IPS-15b (cell line): ENCODE data around the gene SYNE1.
"Not testable (repeated sequence)": the region's sequence is repeated elsewhere in the genome, so short reads cannot be mapped to it uniquely, and the experiment has no call there.

Source experiments
- H3K27me3 ChIP-seq: one replicate; pipeline ENCODE4 v1.6.1; 2013; ENCODE audit warnings: low read length; ENCODE audit not compliant: control insufficient read depth, insufficient read depth
- H3K36me3 ChIP-seq: one replicate; pipeline ENCODE4 v1.6.1; 2013; ENCODE audit warnings: low read length; ENCODE audit not compliant: control insufficient read depth, insufficient read depth
- H3K4me1 ChIP-seq: one replicate; pipeline ENCODE4 v1.6.1; 2013; ENCODE audit warnings: mild to moderate bottlenecking, low read length; ENCODE audit not compliant: control insufficient read depth, insufficient read depth
- H3K4me3 ChIP-seq: one replicate; pipeline ENCODE4 v1.5.1; 2013; ENCODE audit warnings: low read depth, low read length
- H3K9ac ChIP-seq: one replicate; pipeline ENCODE4 v1.6.1; 2013; ENCODE audit warnings: low read depth, mild to moderate bottlenecking, low read length
- H3K9me3 ChIP-seq: one replicate; pipeline ENCODE4 v1.6.1; 2013; ENCODE audit warnings: mild to moderate bottlenecking, low read length; ENCODE audit not compliant: control insufficient read depth, insufficient read depth

Gene SYNE1

DNA sequence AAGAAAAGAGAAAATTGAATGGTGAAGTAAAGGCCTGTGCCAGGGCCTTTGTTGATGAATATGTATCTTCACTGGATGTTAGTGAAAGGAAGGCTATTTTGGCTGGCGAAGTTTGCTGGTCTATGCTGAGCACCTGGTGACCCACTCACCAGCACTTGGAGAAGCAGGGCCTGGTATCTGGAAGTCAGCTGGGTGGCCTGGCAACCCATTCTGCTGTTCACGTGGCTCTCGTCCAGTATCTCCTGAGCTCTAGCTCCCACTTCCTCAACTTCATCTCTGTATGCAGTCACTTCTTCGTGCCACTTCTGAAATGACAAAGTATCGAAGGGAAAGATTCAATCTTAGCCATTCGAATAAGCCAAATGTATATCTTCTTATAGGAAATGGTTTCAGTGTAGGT, 283.7 kb downstream of the SYNE1 start:
- H3K4me3 ChIP-seq: no peak overlapping the region
- no peaks in the 10 kb centered on the region for H3K27me3 ChIP-seq
- H3K4me1 ChIP-seq: no peaks in the 10 kb centered on the region
- no peak overlapping the region for H3K9ac ChIP-seq
- H3K36me3 ChIP-seq: no peaks in the 10 kb centered on the region
- no peaks in the 10 kb centered on the region for H3K9me3 ChIP-seq

DNA sequence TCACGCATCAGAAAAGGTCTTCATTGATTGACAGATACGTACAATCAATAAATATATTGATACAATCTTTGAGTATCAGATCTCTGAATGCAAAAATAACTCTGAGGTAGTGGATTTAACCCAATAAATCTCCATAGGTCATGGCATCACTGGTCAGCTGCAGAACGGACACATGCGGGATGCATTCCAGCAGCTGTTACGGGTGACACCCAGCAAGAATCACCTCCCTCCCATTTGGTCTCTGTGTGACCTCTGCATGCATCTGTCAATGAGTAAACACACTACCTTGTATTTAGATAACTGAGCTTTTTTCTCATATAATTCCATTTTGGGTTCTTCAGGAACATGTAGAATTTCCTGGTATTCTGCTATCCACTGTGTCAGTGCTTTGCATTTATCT, 285.4 kb downstream of the SYNE1 start:
- Histone ChIP-seq H3K4me3 (no peak overlapping the region), H3K4me1 (no peaks in the 10 kb centered on the region), H3K9me3 (no peaks in the 10 kb centered on the region), H3K27me3 (no peaks in the 10 kb centered on the region), H3K9ac (no peak overlapping the region), H3K36me3 (no peaks in the 10 kb centered on the region)

GRCh38 chr6:152351110-152351509, 286.1 kb downstream of the SYNE1 start:
- Histone ChIP-seq H3K36me3 (no peaks in the 10 kb centered on the region), H3K9me3 (no peaks in the 10 kb centered on the region), H3K4me3 (no peak overlapping the region), H3K27me3 (no peaks in the 10 kb centered on the region), H3K4me1 (no peaks in the 10 kb centered on the region), H3K9ac (no peak overlapping the region)

DNA sequence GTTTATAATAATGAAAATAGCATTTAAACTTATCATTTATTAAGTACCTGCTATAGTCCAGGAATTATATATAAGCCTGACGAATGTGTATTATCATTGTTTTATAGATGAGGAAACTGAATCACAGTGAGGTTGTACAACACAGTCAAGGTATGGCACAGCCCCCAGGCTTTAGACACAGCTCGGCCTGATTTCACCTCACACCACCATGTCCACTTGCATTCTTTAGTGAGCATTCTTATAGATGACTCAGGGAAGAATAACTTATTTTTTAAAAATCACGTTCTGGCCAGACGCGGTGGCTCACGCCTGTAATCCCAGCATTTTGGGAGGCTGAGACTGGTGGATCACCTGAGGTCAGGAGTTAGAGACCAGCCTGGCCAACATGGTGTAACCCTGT, 289.0 kb downstream of the SYNE1 start:
- no peak overlapping the region for H3K4me3 ChIP-seq
- no peaks in the 10 kb centered on the region for H3K9me3 ChIP-seq
- H3K9ac ChIP-seq: no peak overlapping the region
- H3K4me1 ChIP-seq: no peaks in the 10 kb centered on the region
- H3K36me3 ChIP-seq: no peaks in the 10 kb centered on the region
- no peaks in the 10 kb centered on the region for H3K27me3 ChIP-seq

DNA sequence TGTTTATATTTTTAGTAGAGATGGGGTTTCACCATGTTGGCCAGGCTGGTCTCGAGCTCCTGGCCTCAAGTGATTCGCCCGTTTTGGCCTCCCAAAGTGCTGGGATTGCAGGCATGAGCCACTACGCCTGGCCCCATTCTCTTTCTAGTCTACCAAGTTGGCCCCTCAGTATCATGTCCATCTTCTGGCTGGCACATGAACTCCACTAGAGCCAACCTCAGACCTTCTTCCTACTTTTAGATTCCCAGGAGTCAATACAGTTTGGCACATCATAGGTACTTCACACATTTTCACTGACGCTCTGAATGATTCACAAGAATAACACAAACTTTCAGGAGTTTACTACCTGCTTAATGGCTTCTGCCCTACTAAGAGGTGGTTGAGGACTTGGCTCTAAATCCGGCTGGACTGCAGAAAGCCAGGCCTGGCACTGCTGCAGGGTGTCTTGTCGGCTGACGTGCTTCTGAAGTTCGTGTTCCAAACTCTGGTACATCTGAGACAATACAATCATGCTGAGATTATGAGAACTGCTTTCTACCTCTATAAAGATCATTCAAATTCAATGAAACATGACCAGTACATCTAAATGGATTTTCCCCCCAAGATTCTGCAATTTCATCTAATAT, 293.3 kb downstream of the SYNE1 start:
- H3K9me3 ChIP-seq: no peaks in the 10 kb centered on the region
- no peak overlapping the region for H3K4me3 ChIP-seq
- no peaks in the 10 kb centered on the region for H3K27me3 ChIP-seq
- H3K4me1 ChIP-seq: no peaks in the 10 kb centered on the region
- H3K36me3 ChIP-seq: no peaks in the 10 kb centered on the region
- H3K9ac ChIP-seq: no peak overlapping the region

- H3K4me1 ChIP-seq: no peaks in the 10 kb centered on the region
- no peaks in the 10 kb centered on the region for H3K36me3 ChIP-seq
- H3K4me3 ChIP-seq: no peak overlapping the region
- H3K9ac ChIP-seq: no peak overlapping the region
- no peaks in the 10 kb centered on the region for H3K27me3 ChIP-seq
- no peaks in the 10 kb centered on the region for H3K9me3 ChIP-seq
These were observed 295.6 kb downstream of the SYNE1 start for GRCh38 chr6:152341596-152341995.

GRCh38 chr6:152338335-152339125, 298.6 kb downstream of the SYNE1 start:
- no peaks in the 10 kb centered on the region for H3K36me3 ChIP-seq
- no peak overlapping the region for H3K9ac ChIP-seq
- no peaks in the 10 kb centered on the region for H3K4me1 ChIP-seq
- H3K9me3 ChIP-seq: no peaks in the 10 kb centered on the region
- no peak overlapping the region for H3K4me3 ChIP-seq
- H3K27me3 ChIP-seq: no peaks in the 10 kb centered on the region

- Histone ChIP-seq H3K4me1 (no peaks in the 10 kb centered on the region), H3K9ac (no peak overlapping the region), H3K4me3 (no peak overlapping the region), H3K36me3 (no peaks in the 10 kb centered on the region), H3K9me3 (no peaks in the 10 kb centered on the region), H3K27me3 (no peaks in the 10 kb centered on the region)
These were observed 302.6 kb downstream of the SYNE1 start for GRCh38 chr6:152334555-152334954.

DNA sequence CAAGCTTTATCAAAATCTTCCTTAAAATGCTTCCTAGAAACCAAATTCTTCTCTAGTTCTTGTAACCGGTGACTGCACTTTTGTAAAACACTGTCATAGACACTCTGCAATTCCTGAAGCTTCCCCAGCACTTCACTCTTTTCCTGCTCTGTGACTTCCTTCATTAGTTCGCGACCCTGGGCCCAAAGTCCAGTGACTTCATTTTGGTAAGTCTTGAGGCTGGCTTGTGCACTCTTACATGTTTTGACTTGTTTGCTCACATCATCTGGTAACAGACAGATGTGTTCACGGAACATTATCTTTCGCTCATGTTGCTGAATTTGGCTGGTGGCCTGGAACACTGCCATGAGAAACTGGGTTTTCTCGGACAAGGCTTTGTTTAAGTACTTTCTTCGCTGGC, 306.2 kb downstream of the SYNE1 start:
- Histone ChIP-seq H3K27me3 (no peaks in the 10 kb centered on the region), H3K4me3 (no peak overlapping the region), H3K9me3 (no peaks in the 10 kb centered on the region), H3K36me3 (no peaks in the 10 kb centered on the region), H3K4me1 (no peaks in the 10 kb centered on the region), H3K9ac (no peak overlapping the region)

DNA sequence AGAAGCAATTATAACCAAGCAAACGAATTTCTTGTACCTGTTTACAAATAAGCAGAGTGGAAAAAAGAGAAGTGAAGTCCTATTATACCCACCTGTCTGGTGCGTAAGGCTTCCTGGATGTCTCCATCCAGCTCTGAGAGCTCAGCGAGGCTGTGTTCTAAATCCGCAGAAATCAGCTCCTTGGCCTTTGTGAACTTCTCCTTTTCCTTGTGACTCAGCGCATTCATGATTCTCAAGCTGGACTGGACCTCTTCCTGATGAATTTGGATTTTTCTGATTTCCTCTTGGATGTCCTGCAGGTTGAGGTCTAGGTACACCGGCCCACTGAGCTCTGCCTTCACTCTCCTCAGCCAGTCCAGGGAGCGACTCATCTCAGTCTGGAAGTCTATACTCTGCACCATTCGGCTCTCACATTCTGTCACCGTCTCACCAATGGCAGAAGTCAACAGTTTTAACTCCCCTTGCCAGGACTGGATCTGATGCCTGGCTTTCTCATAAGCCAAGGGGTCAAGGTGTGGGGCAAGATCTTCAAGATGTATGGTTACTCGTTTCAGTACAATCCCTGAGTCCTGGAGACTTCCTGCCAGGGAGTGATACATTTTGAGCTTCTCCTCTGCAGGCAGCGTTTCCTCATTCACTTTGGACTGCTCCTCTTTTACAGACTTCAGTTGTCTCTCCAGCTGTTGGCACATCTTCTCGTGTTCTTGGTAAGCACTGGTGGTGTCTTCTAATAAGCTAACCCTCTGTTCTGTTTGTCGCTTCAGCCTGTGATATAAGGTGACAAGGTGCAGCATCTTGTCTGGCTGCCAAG, 307.3 kb downstream of the SYNE1 start:
- no peaks in the 10 kb centered on the region for H3K36me3 ChIP-seq
- H3K9ac ChIP-seq: no peak overlapping the region
- no peaks in the 10 kb centered on the region for H3K9me3 ChIP-seq
- H3K4me3 ChIP-seq: no peak overlapping the region
- H3K4me1 ChIP-seq: no peaks in the 10 kb centered on the region
- H3K27me3 ChIP-seq: no peaks in the 10 kb centered on the region

- H3K9me3 ChIP-seq, H3K4me3 ChIP-seq, H3K27me3 ChIP-seq, H3K4me1 ChIP-seq, H3K36me3 ChIP-seq, H3K9ac ChIP-seq: not testable (repeated sequence)
These were observed 309.0 kb downstream of the SYNE1 start for GRCh38 chr6:152328200-152328599.

DNA sequence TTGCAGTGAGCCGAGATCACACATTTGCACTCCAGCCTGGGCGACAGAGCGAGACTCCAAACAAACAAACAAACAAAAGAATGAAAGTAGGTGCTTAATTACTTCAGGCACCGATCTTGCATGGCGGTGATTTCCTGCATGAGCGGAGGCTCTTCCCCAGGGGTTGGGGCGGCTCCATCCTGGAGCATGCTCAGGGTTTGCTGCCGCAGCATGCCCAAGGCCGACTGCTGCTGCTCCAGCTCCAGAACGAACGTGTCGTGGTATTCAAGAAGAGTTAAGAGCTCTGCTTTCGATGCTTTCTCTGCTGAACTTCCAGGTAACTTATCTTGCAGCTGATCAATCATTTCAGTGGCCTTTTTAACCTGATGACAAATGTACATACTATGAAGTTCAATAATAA, 313.8 kb downstream of the SYNE1 start:
- no peak overlapping the region for H3K4me3 ChIP-seq
- H3K9me3 ChIP-seq: no peaks in the 10 kb centered on the region
- H3K9ac ChIP-seq: no peak overlapping the region
- H3K4me1 ChIP-seq: no peaks in the 10 kb centered on the region
- H3K27me3 ChIP-seq: no peaks in the 10 kb centered on the region
- H3K36me3 ChIP-seq: no peaks in the 10 kb centered on the region
